H1 (cell line): ENCODE results near the gene OR8I2.
"Not testable (repeated sequence)": the region's sequence is repeated elsewhere in the genome, so short reads cannot be mapped to it uniquely, and the experiment has no call there.

Experiments
- CEBPB ChIP-seq: IDR thresholded peaks from 2 replicates; pipeline ENCODE4 v1.6.1; 2012; ENCODE audit warnings: low read depth, low read length
- GABPA ChIP-seq: IDR thresholded peaks from 2 replicates; pipeline ENCODE4 v1.6.1; 2011; ENCODE audit warnings: mild to moderate bottlenecking, low read length, moderate library complexity, borderline replicate concordance; ENCODE audit not compliant: insufficient read depth
- TF ChIP-seq, protein P1 (sequence below), 3 experiments: IDR thresholded peaks; 1 replicate in 2 of 3; 2 replicates in 1 of 3; pipeline versions ENCODE4 v1.5.1 to v1.6.1; 2011; ENCODE audit warnings: low read length in 3 of 3, mild to moderate bottlenecking in 3 of 3, inconsistent platforms in 2 of 3, low read depth in 1 of 3, moderate library complexity in 1 of 3; ENCODE audit not compliant: insufficient read depth in 1 of 3; ENCODE audit errors: control extremely low read depth in 1 of 3

DNA sequence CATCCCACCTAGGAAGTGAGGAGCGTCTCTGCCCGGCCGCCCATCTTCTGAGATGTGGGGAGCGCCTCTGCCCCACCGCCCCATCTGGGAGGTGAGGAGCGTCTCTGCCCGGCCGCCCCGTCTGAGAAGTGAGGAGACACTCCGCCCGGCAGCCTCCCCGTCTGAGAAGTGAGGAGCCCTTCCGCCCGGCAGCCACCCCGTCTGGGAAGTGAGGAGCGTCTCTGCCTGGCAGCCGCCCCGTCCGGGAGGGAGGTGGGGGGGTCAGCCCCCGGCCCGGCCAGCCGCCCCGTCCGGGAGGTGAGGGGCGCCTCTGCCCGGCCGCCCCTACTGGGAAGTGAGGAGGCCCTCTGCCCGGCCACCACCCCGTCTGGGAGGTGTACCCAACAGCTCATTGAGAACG, 50.6 kb downstream of the OR8I2 start:
- TF ChIP-seq, protein P1, sequence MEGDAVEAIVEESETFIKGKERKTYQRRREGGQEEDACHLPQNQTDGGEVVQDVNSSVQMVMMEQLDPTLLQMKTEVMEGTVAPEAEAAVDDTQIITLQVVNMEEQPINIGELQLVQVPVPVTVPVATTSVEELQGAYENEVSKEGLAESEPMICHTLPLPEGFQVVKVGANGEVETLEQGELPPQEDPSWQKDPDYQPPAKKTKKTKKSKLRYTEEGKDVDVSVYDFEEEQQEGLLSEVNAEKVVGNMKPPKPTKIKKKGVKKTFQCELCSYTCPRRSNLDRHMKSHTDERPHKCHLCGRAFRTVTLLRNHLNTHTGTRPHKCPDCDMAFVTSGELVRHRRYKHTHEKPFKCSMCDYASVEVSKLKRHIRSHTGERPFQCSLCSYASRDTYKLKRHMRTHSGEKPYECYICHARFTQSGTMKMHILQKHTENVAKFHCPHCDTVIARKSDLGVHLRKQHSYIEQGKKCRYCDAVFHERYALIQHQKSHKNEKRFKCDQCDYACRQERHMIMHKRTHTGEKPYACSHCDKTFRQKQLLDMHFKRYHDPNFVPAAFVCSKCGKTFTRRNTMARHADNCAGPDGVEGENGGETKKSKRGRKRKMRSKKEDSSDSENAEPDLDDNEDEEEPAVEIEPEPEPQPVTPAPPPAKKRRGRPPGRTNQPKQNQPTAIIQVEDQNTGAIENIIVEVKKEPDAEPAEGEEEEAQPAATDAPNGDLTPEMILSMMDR (IDR thresholded peaks at IDR 0.05; ENCODE audit: control extremely low read depth in 1 of 3, insufficient read depth in 1 of 3, low read depth in 1 of 3, low read length in 3 of 3), result not testable (repeated sequence)
- TF ChIP-seq GABPA, CEBPB: not testable (repeated sequence)
